Stimulated activated CD4-positive, alpha-beta T cell treated with anti-CD3 and anti-CD28 coated beads, Interleukin-1b, Interleukin-23, amount 100 ng/mL, for 48 hours (primary cell): ENCODE data around the gene ADAMTS9.

Experiments
- DNase-seq: peaks from one replicate; pipeline ENCODE4 v3.0.0-alpha.2; 2020

ADAMTS9 gene

GRCh38 chr3:64483467-64483866, 204.3 kb downstream of the ADAMTS9 start:
- no peak for DNase-seq

GRCh38 chr3:64475037-64475436, 212.8 kb downstream of the ADAMTS9 start:
- DNase-seq = no peak

DNA sequence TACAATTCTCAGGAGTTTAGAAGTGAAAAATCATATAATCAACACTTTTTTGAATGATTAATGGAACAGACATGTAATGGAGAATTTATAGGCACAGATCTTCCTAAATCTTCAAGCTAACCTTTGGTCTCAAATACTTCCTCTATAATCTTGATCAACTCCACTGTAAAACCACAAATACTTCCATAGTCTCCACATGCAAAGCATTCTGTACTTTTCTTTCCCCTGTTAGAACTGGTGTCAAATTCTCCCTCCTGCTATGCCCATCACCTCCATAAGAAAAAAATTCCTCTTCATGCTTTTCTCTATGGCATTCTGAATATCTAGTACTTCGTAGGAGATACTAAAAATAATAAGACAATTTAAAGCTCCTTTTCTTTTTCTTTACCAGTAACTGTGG, 214.3 kb downstream of the ADAMTS9 start:
- DNase-seq = no peak

DNA sequence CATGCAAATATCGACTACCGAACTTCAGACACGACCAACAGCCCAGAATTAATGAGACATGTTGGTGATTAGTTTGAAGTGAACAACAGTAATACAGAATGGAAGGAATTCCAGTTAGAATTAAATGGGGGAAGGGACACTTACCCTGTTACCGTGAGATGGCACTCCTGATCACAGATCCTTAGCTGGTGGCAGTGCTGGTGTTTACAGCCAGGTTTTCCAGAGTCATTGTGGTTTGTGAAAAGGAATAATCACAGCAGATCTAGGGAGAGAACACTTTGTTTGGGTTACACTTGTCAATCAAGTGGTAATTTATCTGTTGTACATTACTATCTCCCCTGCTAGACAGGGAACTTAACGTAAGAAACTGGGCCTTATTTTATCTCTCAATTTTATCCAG, 217.4 kb downstream of the ADAMTS9 start:
- DNase-seq = no peak

DNA sequence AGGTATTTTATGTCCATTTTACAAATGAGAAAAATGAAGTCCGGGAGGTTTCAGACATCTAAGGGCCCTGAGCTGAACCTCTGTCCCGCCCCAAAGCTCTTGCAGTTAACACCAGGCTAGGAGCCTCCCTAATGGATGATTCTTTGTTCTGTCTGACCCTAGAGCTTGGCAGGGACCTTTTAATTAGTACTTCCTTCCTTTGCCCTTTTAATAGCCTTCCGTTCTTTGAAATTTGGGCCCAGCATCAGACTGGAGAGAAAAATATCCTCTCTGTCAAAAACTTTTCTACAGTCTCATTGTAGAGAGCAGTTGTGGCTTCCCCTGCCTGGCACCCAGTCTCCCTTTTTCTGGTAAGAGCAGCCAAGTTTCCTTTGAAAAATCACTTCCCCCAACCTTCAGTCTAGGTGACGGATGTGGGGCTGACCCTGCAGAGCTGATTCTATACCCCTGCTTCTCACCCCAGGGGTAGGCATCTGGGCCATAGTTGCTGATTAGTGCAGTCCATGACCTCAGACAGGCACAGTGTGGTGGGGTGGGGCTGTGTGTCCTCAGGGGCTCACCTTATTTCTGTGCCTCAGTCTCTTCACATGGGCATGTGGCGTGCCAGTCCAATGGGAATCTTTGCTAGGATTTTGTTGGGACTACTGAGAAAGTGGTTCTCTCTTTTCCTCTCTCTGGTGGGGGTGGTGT, 220.4 kb downstream of the ADAMTS9 start:
- no peak for DNase-seq
